Right atrium auricular region (tissue), 2 donors: ENCODE data around the gene CAMK1D. TPM values are rescaled to one million over a fixed set of nuclear protein-coding genes. Genes with fewer than 3 reads are reported as not detected.

Source experiments
- DNase-seq: peaks from one replicate; pipeline ENCODE4 v3.0.0-alpha.2; 2019; ENCODE audit warnings: low spot score
- H3K27ac ChIP-seq, 2 donors: fragments of 200-600 bp; sonication (generic); 1 replicate in 1 of 2; 2 replicates in 1 of 2; pipeline ENCODE4 v1.5.1; 2016 to 2019
- H3K27me3 ChIP-seq, 2 donors: fragments of 200-600 bp; sonication (generic); one replicate each; pipeline versions ENCODE4 v1.5.1 to v1.6.0; 2017 to 2019
- H3K36me3 ChIP-seq: fragments of 200-600 bp; sonication (generic); one replicate; pipeline ENCODE4 v1.5.1; 2016
- H3K4me1 ChIP-seq, 2 donors: fragments of 200-600 bp; sonication (generic); one replicate each; pipeline versions ENCODE4 v1.5.1 to v1.6.0; 2017 to 2019
- H3K4me3 ChIP-seq, 2 donors: fragments of 200-600 bp; sonication (generic); 1 replicate in 1 of 2; 2 replicates in 1 of 2; pipeline ENCODE4 v1.5.1; 2017 to 2019; ENCODE audit warnings: mild to moderate bottlenecking in 1 of 2, moderate library complexity in 1 of 2
- H3K9me3 ChIP-seq, 2 donors: fragments of 200-600 bp; sonication (generic); one replicate each; pipeline ENCODE4 v1.5.1; 2019
- CTCF ChIP-seq, 2 donors: fragments of 200-600 bp; sonication (generic); IDR thresholded peaks; one replicate each; pipeline ENCODE4 v1.5.1; 2019; ENCODE audit warnings: antibody characterized with exemption in 2 of 2
- total RNA-seq, 2 donors: library from RNA; depleted of rRNA; stranded (reverse); fragments of >200 nt; gene quantifications; one replicate each; pipeline ENCODE4 v1.1.0, GENCODE V29; 2016

Gene CAMK1D
- total RNA-seq, 2 donors from 2014 or later: 24.5 to 27.2 TPM

- H3K9me3 ChIP-seq: no peaks in the 10 kb centered on the region
- TF ChIP-seq CTCF (IDR thresholded peaks at IDR 0.05): no peak
- DNase-seq: no peak
- peak overlapping the region in 1 of 2 donors; percentile 15 for H3K27ac ChIP-seq
- H3K27me3 ChIP-seq: no peaks in the 10 kb centered on the region
- H3K36me3 ChIP-seq: no peaks in the 10 kb centered on the region
- no peak overlapping the region for H3K4me3 ChIP-seq
- peaks cover 0 to 32% of the 10 kb centered on the region in 2 donors for H3K4me1 ChIP-seq
Measured at GRCh38 chr10:12414278-12414989, 65.1 kb downstream of the CAMK1D start.

GRCh38 chr10:12416344-12417050 lies 67.2 kb downstream of the CAMK1D start:
- peak; percentile 66 for DNase-seq
- no peak for TF ChIP-seq CTCF (IDR thresholded peaks at IDR 0.05)
- H3K36me3 ChIP-seq: no peaks in the 10 kb centered on the region
- no peak overlapping the region for H3K4me3 ChIP-seq
- no peaks in the 10 kb centered on the region for H3K9me3 ChIP-seq
- peaks cover 0 to 39% of the 10 kb centered on the region in 2 donors for H3K4me1 ChIP-seq
- H3K27ac ChIP-seq: no peak overlapping the region
- H3K27me3 ChIP-seq: no peaks in the 10 kb centered on the region

GRCh38 chr10:12417331-12417730 lies 68.0 kb downstream of the CAMK1D start:
- Histone ChIP-seq H3K4me1 (peaks cover 0 to 39% of the 10 kb centered on the region in 2 donors), H3K4me3 (no peak overlapping the region), H3K9me3 (no peaks in the 10 kb centered on the region), H3K36me3 (no peaks in the 10 kb centered on the region), H3K27me3 (no peaks in the 10 kb centered on the region), H3K27ac (no peak overlapping the region)
- no peak for TF ChIP-seq CTCF (IDR thresholded peaks at IDR 0.05)
- no peak for DNase-seq

- Histone ChIP-seq H3K4me3 (no peak overlapping the region), H3K27me3 (no peaks in the 10 kb centered on the region), H3K9me3 (no peaks in the 10 kb centered on the region), H3K36me3 (no peaks in the 10 kb centered on the region), H3K4me1 (peaks cover 0 to 39% of the 10 kb centered on the region in 2 donors), H3K27ac (peak overlapping the region in 1 of 2 donors; percentile 81)
- DNase-seq: peak; percentile 87
- no peak for TF ChIP-seq CTCF (IDR thresholded peaks at IDR 0.05)
Measured at GRCh38 chr10:12418000-12418399, 68.7 kb downstream of the CAMK1D start.

- Histone ChIP-seq H3K4me3 (no peak overlapping the region), H3K4me1 (peaks cover 0 to 39% of the 10 kb centered on the region in 2 donors), H3K36me3 (no peaks in the 10 kb centered on the region), H3K9me3 (no peaks in the 10 kb centered on the region), H3K27ac (peak overlapping the region in 1 of 2 donors; percentile 81), H3K27me3 (no peaks in the 10 kb centered on the region)
- DNase-seq: no peak
- no peak for TF ChIP-seq CTCF (IDR thresholded peaks at IDR 0.05)
Measured at GRCh38 chr10:12418725-12419261, 69.4 kb downstream of the CAMK1D start.
